ENCODE data around the gene CREB5. TPM values are rescaled to one million over a fixed set of nuclear protein-coding genes. Genes with fewer than 3 reads are reported as not detected.

Gene CREB5
- total RNA-seq, 1 donor from 2014 or later: 52.2 TPM

GRCh38 chr7:28576656-28577055 is 164.3 kb downstream of the CREB5 start:
- Histone ChIP-seq H3K9ac (ENCODE audit: low read depth in 1 of 3, low read length in 3 of 3) (no peak overlapping the region), H3K27me3 (ENCODE audit: control insufficient read depth in 3 of 3, insufficient read depth in 3 of 3, low read length in 3 of 3) (no peaks in the 10 kb centered on the region), H3K4me1 (ENCODE audit: control insufficient read depth in 3 of 3, insufficient read depth in 3 of 3, low read length in 3 of 3) (peaks cover 0 to 7% (median 3%) of the 10 kb centered on the region in 3 donors), H3K27ac (ENCODE audit: low read depth, low read length) (no peak overlapping the region), H3K4me3 (ENCODE audit: low read length in 3 of 3) (no peak overlapping the region), H3K9me3 (ENCODE audit: control insufficient read depth in 3 of 3, low read length in 3 of 3) (no peaks in the 10 kb centered on the region), H3K36me3 (ENCODE audit: control insufficient read depth in 3 of 3, insufficient read depth in 3 of 3, low read length in 3 of 3) (no peaks in the 10 kb centered on the region)

GRCh38 chr7:28579571-28579970 is 167.3 kb downstream of the CREB5 start:
- no peak overlapping the region for H3K27ac ChIP-seq (ENCODE audit: low read depth, low read length)
- H3K4me3 ChIP-seq (ENCODE audit: low read length in 3 of 3): no peak overlapping the region
- H3K4me1 ChIP-seq (ENCODE audit: control insufficient read depth in 3 of 3, insufficient read depth in 3 of 3, low read length in 3 of 3): no peaks in the 10 kb centered on the region
- H3K27me3 ChIP-seq (ENCODE audit: control insufficient read depth in 3 of 3, insufficient read depth in 3 of 3, low read length in 3 of 3): no peaks in the 10 kb centered on the region
- H3K36me3 ChIP-seq (ENCODE audit: control insufficient read depth in 3 of 3, insufficient read depth in 3 of 3, low read length in 3 of 3): no peaks in the 10 kb centered on the region
- no peak overlapping the region for H3K9ac ChIP-seq (ENCODE audit: low read depth in 1 of 3, low read length in 3 of 3)
- H3K9me3 ChIP-seq (ENCODE audit: control insufficient read depth in 3 of 3, low read length in 3 of 3): no peaks in the 10 kb centered on the region

- Histone ChIP-seq H3K4me3 (ENCODE audit: low read length in 3 of 3) (no peak overlapping the region), H3K9me3 (ENCODE audit: control insufficient read depth in 3 of 3, low read length in 3 of 3) (no peaks in the 10 kb centered on the region), H3K9ac (ENCODE audit: low read depth in 1 of 3, low read length in 3 of 3) (no peak overlapping the region), H3K4me1 (ENCODE audit: control insufficient read depth in 3 of 3, insufficient read depth in 3 of 3, low read length in 3 of 3) (no peaks in the 10 kb centered on the region), H3K36me3 (ENCODE audit: control insufficient read depth in 3 of 3, insufficient read depth in 3 of 3, low read length in 3 of 3) (no peaks in the 10 kb centered on the region), H3K27ac (ENCODE audit: low read depth, low read length) (no peak overlapping the region), H3K27me3 (ENCODE audit: control insufficient read depth in 3 of 3, insufficient read depth in 3 of 3, low read length in 3 of 3) (no peaks in the 10 kb centered on the region)
Measured at GRCh38 chr7:28580665-28581064, 168.3 kb downstream of the CREB5 start.

GRCh38 chr7:28581351-28581750 is 169.0 kb downstream of the CREB5 start:
- no peaks in the 10 kb centered on the region for H3K36me3 ChIP-seq (ENCODE audit: control insufficient read depth in 3 of 3, insufficient read depth in 3 of 3, low read length in 3 of 3)
- H3K27ac ChIP-seq (ENCODE audit: low read depth, low read length): no peak overlapping the region
- H3K4me1 ChIP-seq (ENCODE audit: control insufficient read depth in 3 of 3, insufficient read depth in 3 of 3, low read length in 3 of 3): no peaks in the 10 kb centered on the region
- no peak overlapping the region for H3K4me3 ChIP-seq (ENCODE audit: low read length in 3 of 3)
- H3K9ac ChIP-seq (ENCODE audit: low read depth in 1 of 3, low read length in 3 of 3): no peak overlapping the region
- H3K27me3 ChIP-seq (ENCODE audit: control insufficient read depth in 3 of 3, insufficient read depth in 3 of 3, low read length in 3 of 3): no peaks in the 10 kb centered on the region
- H3K9me3 ChIP-seq (ENCODE audit: control insufficient read depth in 3 of 3, low read length in 3 of 3): no peaks in the 10 kb centered on the region

GRCh38 chr7:28582226-28582625 is 169.9 kb downstream of the CREB5 start:
- H3K27ac ChIP-seq (ENCODE audit: low read depth, low read length): no peak overlapping the region
- no peaks in the 10 kb centered on the region for H3K9me3 ChIP-seq (ENCODE audit: control insufficient read depth in 3 of 3, low read length in 3 of 3)
- H3K27me3 ChIP-seq (ENCODE audit: control insufficient read depth in 3 of 3, insufficient read depth in 3 of 3, low read length in 3 of 3): no peaks in the 10 kb centered on the region
- no peak overlapping the region for H3K9ac ChIP-seq (ENCODE audit: low read depth in 1 of 3, low read length in 3 of 3)
- H3K4me1 ChIP-seq (ENCODE audit: control insufficient read depth in 3 of 3, insufficient read depth in 3 of 3, low read length in 3 of 3): no peaks in the 10 kb centered on the region
- H3K36me3 ChIP-seq (ENCODE audit: control insufficient read depth in 3 of 3, insufficient read depth in 3 of 3, low read length in 3 of 3): no peaks in the 10 kb centered on the region
- H3K4me3 ChIP-seq (ENCODE audit: low read length in 3 of 3): no peak overlapping the region

- Histone ChIP-seq H3K4me1 (ENCODE audit: control insufficient read depth in 3 of 3, insufficient read depth in 3 of 3, low read length in 3 of 3) (no peaks in the 10 kb centered on the region), H3K4me3 (ENCODE audit: low read length in 3 of 3) (no peak overlapping the region), H3K27me3 (ENCODE audit: control insufficient read depth in 3 of 3, insufficient read depth in 3 of 3, low read length in 3 of 3) (no peaks in the 10 kb centered on the region), H3K36me3 (ENCODE audit: control insufficient read depth in 3 of 3, insufficient read depth in 3 of 3, low read length in 3 of 3) (no peaks in the 10 kb centered on the region), H3K9ac (ENCODE audit: low read depth in 1 of 3, low read length in 3 of 3) (no peak overlapping the region), H3K27ac (ENCODE audit: low read depth, low read length) (no peak overlapping the region), H3K9me3 (ENCODE audit: control insufficient read depth in 3 of 3, low read length in 3 of 3) (no peaks in the 10 kb centered on the region)
Measured at GRCh38 chr7:28584235-28584634, 171.9 kb downstream of the CREB5 start.

- Histone ChIP-seq H3K27me3 (ENCODE audit: control insufficient read depth in 3 of 3, insufficient read depth in 3 of 3, low read length in 3 of 3) (no peaks in the 10 kb centered on the region), H3K9ac (ENCODE audit: low read depth in 1 of 3, low read length in 3 of 3) (no peak overlapping the region), H3K4me3 (ENCODE audit: low read length in 3 of 3) (no peak overlapping the region), H3K36me3 (ENCODE audit: control insufficient read depth in 3 of 3, insufficient read depth in 3 of 3, low read length in 3 of 3) (no peaks in the 10 kb centered on the region), H3K9me3 (ENCODE audit: control insufficient read depth in 3 of 3, low read length in 3 of 3) (no peaks in the 10 kb centered on the region), H3K4me1 (ENCODE audit: control insufficient read depth in 3 of 3, insufficient read depth in 3 of 3, low read length in 3 of 3) (no peaks in the 10 kb centered on the region), H3K27ac (ENCODE audit: low read depth, low read length) (no peak overlapping the region)
Measured at GRCh38 chr7:28586736-28587135, 174.4 kb downstream of the CREB5 start.

- Histone ChIP-seq H3K27ac (ENCODE audit: low read depth, low read length) (no peak overlapping the region), H3K4me3 (ENCODE audit: low read length in 3 of 3) (no peak overlapping the region), H3K9me3 (ENCODE audit: control insufficient read depth in 3 of 3, low read length in 3 of 3) (no peaks in the 10 kb centered on the region), H3K4me1 (ENCODE audit: control insufficient read depth in 3 of 3, insufficient read depth in 3 of 3, low read length in 3 of 3) (no peaks in the 10 kb centered on the region), H3K36me3 (ENCODE audit: control insufficient read depth in 3 of 3, insufficient read depth in 3 of 3, low read length in 3 of 3) (no peaks in the 10 kb centered on the region), H3K27me3 (ENCODE audit: control insufficient read depth in 3 of 3, insufficient read depth in 3 of 3, low read length in 3 of 3) (no peaks in the 10 kb centered on the region), H3K9ac (ENCODE audit: low read depth in 1 of 3, low read length in 3 of 3) (no peak overlapping the region)
Measured at GRCh38 chr7:28587211-28587610, 174.9 kb downstream of the CREB5 start.

- Histone ChIP-seq H3K9ac (ENCODE audit: low read depth in 1 of 3, low read length in 3 of 3) (no peak overlapping the region), H3K36me3 (ENCODE audit: control insufficient read depth in 3 of 3, insufficient read depth in 3 of 3, low read length in 3 of 3) (no peaks in the 10 kb centered on the region), H3K4me1 (ENCODE audit: control insufficient read depth in 3 of 3, insufficient read depth in 3 of 3, low read length in 3 of 3) (no peaks in the 10 kb centered on the region), H3K9me3 (ENCODE audit: control insufficient read depth in 3 of 3, low read length in 3 of 3) (no peaks in the 10 kb centered on the region), H3K4me3 (ENCODE audit: low read length in 3 of 3) (no peak overlapping the region), H3K27me3 (ENCODE audit: control insufficient read depth in 3 of 3, insufficient read depth in 3 of 3, low read length in 3 of 3) (no peaks in the 10 kb centered on the region), H3K27ac (ENCODE audit: low read depth, low read length) (no peak overlapping the region)
Measured at GRCh38 chr7:28588602-28589001, 176.3 kb downstream of the CREB5 start.

- Histone ChIP-seq H3K27ac (ENCODE audit: low read depth, low read length) (no peak overlapping the region), H3K36me3 (ENCODE audit: control insufficient read depth in 3 of 3, insufficient read depth in 3 of 3, low read length in 3 of 3) (no peaks in the 10 kb centered on the region), H3K27me3 (ENCODE audit: control insufficient read depth in 3 of 3, insufficient read depth in 3 of 3, low read length in 3 of 3) (no peaks in the 10 kb centered on the region), H3K9me3 (ENCODE audit: control insufficient read depth in 3 of 3, low read length in 3 of 3) (no peaks in the 10 kb centered on the region), H3K4me3 (ENCODE audit: low read length in 3 of 3) (no peak overlapping the region), H3K9ac (ENCODE audit: low read depth in 1 of 3, low read length in 3 of 3) (no peak overlapping the region), H3K4me1 (ENCODE audit: control insufficient read depth in 3 of 3, insufficient read depth in 3 of 3, low read length in 3 of 3) (no peaks in the 10 kb centered on the region)
Measured at GRCh38 chr7:28591041-28591674, 178.8 kb downstream of the CREB5 start.
